Mesodermal cell (in vitro differentiated cells): Measurements from ENCODE around the gene GRAMD1B.

ENCODE experiments used
- H3K27ac ChIP-seq: 2 replicates; pipeline ENCODE4 v1.7.0; 2013; ENCODE audit warnings: mild to moderate bottlenecking, low read depth, low read length, moderate library complexity; ENCODE audit not compliant: severe bottlenecking
- H3K36me3 ChIP-seq: 2 replicates; pipeline ENCODE4 v1.7.1; 2013; ENCODE audit warnings: mild to moderate bottlenecking, low read length, moderate library complexity; ENCODE audit not compliant: control insufficient read depth, insufficient read depth
- H3K4me1 ChIP-seq: one replicate; pipeline ENCODE4 v1.7.1; 2013; ENCODE audit warnings: mild to moderate bottlenecking, low read length; ENCODE audit not compliant: insufficient read depth, control insufficient read depth, poor library complexity, severe bottlenecking
- H3K4me3 ChIP-seq: 2 replicates; pipeline ENCODE4 v1.7.0; 2013; ENCODE audit warnings: low read length, control low read depth, mild to moderate bottlenecking; ENCODE audit not compliant: insufficient read depth, poor library complexity, severe bottlenecking; ENCODE audit errors: extremely low read depth
- H3K9me3 ChIP-seq: 2 replicates; pipeline ENCODE4 v1.7.1; 2013; ENCODE audit warnings: mild to moderate bottlenecking, low read length, moderate library complexity; ENCODE audit not compliant: control insufficient read depth
- WGBS, 2 experiments: methylation state at CpG; one replicate each; pipeline ENCODE4 v1.1.5; 2013; ENCODE audit warnings: missing lambda C conversion rate in 2 of 2; ENCODE audit not compliant: insufficient coverage in 2 of 2; 5-methylcytosine and 5-hydroxymethylcytosine counted together

GRAMD1B gene

GRCh38 chr11:123490527-123490926 is 60.5 kb downstream of the GRAMD1B start:
- WGBS, 2 experiments, result 90 to 100% methylated on average over 2 of the region's 2 CpGs

GRCh38 chr11:123491241-123491640 is 61.2 kb downstream of the GRAMD1B start:
- Histone ChIP-seq H3K36me3 (no peaks in the 10 kb centered on the region), H3K4me1 (peaks cover 20% of the 10 kb centered on the region), H3K4me3 (no peak overlapping the region), H3K27ac (no peak overlapping the region), H3K9me3 (no peaks in the 10 kb centered on the region)
- 94% methylated on average over 3 of the region's 3 CpGs; no CpG with 5 or more reads in 1 of the 2 experiments for WGBS, 2 experiments

More at GRCh38 chr11:123490527-123490926, 60.5 kb downstream of the GRAMD1B start:
- Histone ChIP-seq H3K9me3 (no peaks in the 10 kb centered on the region), H3K27ac (no peak overlapping the region), H3K4me3 (no peak overlapping the region), H3K36me3 (no peaks in the 10 kb centered on the region), H3K4me1 (peaks cover 20% of the 10 kb centered on the region)

GRCh38 chr11:123493349-123494063 is 63.4 kb downstream of the GRAMD1B start:
- H3K4me3 ChIP-seq, result no peak overlapping the region
- peaks cover 20% of the 10 kb centered on the region for H3K4me1 ChIP-seq
- no peaks in the 10 kb centered on the region for H3K9me3 ChIP-seq
- H3K27ac ChIP-seq, result peak overlapping the region; percentile 0
- no peaks in the 10 kb centered on the region for H3K36me3 ChIP-seq
- 53 to 68% methylated on average over 5 of the region's 5 CpGs for WGBS, 2 experiments

- WGBS, 2 experiments, result 48 to 76% methylated on average over 2 to 5 of the region's 6 CpGs
- H3K9me3 ChIP-seq, result no peaks in the 10 kb centered on the region
- no peaks in the 10 kb centered on the region for H3K36me3 ChIP-seq
- peak overlapping the region; percentile 67 for H3K27ac ChIP-seq
- no peak overlapping the region for H3K4me3 ChIP-seq
- H3K4me1 ChIP-seq, result peaks cover 20% of the 10 kb centered on the region
These were observed 64.4 kb downstream of the GRAMD1B start for GRCh38 chr11:123494195-123495050.

GRCh38 chr11:123504401-123504800 is 74.3 kb downstream of the GRAMD1B start:
- Histone ChIP-seq H3K4me1 (peaks cover 7% of the 10 kb centered on the region), H3K36me3 (no peaks in the 10 kb centered on the region), H3K9me3 (no peaks in the 10 kb centered on the region), H3K4me3 (no peak overlapping the region), H3K27ac (no peak overlapping the region)
- WGBS, 2 experiments, result 92 to 94% methylated on average over 2 to 4 of the region's 5 CpGs

- Histone ChIP-seq H3K27ac (no peak overlapping the region), H3K36me3 (no peaks in the 10 kb centered on the region), H3K9me3 (no peaks in the 10 kb centered on the region), H3K4me3 (no peak overlapping the region), H3K4me1 (peaks cover 20% of the 10 kb centered on the region)
- WGBS, 2 experiments, result 71 to 84% methylated on average over 6 of the region's 6 CpGs
These were observed 75.7 kb downstream of the GRAMD1B start for GRCh38 chr11:123505546-123506299.

- WGBS, 2 experiments, result 63% methylated on average over 1 of the region's 1 CpG; no CpG with 5 or more reads in 1 of the 2 experiments
- Histone ChIP-seq H3K9me3 (no peaks in the 10 kb centered on the region), H3K27ac (no peak overlapping the region), H3K4me3 (no peak overlapping the region), H3K36me3 (no peaks in the 10 kb centered on the region), H3K4me1 (peaks cover 24% of the 10 kb centered on the region)
These were observed 77.0 kb downstream of the GRAMD1B start for GRCh38 chr11:123507043-123507442.

- H3K27ac ChIP-seq, result peak overlapping the region; percentile 45
- peaks cover 24% of the 10 kb centered on the region for H3K4me1 ChIP-seq
- no peaks in the 10 kb centered on the region for H3K9me3 ChIP-seq
- WGBS, 2 experiments, result 49 to 64% methylated on average over 12 to 13 of the region's 18 CpGs
- H3K36me3 ChIP-seq, result no peaks in the 10 kb centered on the region
- no peak overlapping the region for H3K4me3 ChIP-seq
These were observed 79.9 kb downstream of the GRAMD1B start for GRCh38 chr11:123509737-123510578.

GRCh38 chr11:123510579-123510905 is 80.5 kb downstream of the GRAMD1B start:
- H3K4me3 ChIP-seq, result no peak overlapping the region
- no peak overlapping the region for H3K27ac ChIP-seq
- no peaks in the 10 kb centered on the region for H3K9me3 ChIP-seq
- peaks cover 24% of the 10 kb centered on the region for H3K4me1 ChIP-seq
- 92 to 95% methylated on average over 7 to 8 of the region's 13 CpGs for WGBS, 2 experiments
- H3K36me3 ChIP-seq, result no peaks in the 10 kb centered on the region
